ENCODE results near the gene VEPH1.

Gene VEPH1

GRCh38 chr3:157362348-157362747 is 140.9 kb downstream of the VEPH1 start:
- no peak for TF ChIP-seq SPI1 (IDR thresholded peaks at IDR 0.05; ENCODE audit: borderline replicate concordance, low read depth)
- no peak for TF ChIP-seq POLR2AphosphoS5 (IDR thresholded peaks at IDR 0.05; ENCODE audit: low read depth)
- TF ChIP-seq, protein P1, sequence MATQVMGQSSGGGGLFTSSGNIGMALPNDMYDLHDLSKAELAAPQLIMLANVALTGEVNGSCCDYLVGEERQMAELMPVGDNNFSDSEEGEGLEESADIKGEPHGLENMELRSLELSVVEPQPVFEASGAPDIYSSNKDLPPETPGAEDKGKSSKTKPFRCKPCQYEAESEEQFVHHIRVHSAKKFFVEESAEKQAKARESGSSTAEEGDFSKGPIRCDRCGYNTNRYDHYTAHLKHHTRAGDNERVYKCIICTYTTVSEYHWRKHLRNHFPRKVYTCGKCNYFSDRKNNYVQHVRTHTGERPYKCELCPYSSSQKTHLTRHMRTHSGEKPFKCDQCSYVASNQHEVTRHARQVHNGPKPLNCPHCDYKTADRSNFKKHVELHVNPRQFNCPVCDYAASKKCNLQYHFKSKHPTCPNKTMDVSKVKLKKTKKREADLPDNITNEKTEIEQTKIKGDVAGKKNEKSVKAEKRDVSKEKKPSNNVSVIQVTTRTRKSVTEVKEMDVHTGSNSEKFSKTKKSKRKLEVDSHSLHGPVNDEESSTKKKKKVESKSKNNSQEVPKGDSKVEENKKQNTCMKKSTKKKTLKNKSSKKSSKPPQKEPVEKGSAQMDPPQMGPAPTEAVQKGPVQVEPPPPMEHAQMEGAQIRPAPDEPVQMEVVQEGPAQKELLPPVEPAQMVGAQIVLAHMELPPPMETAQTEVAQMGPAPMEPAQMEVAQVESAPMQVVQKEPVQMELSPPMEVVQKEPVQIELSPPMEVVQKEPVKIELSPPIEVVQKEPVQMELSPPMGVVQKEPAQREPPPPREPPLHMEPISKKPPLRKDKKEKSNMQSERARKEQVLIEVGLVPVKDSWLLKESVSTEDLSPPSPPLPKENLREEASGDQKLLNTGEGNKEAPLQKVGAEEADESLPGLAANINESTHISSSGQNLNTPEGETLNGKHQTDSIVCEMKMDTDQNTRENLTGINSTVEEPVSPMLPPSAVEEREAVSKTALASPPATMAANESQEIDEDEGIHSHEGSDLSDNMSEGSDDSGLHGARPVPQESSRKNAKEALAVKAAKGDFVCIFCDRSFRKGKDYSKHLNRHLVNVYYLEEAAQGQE (IDR thresholded peaks at IDR 0.05; ENCODE audit: insufficient replicate concordance, low read depth), result no peak
- TF ChIP-seq GABPA (IDR thresholded peaks at IDR 0.05; ENCODE audit: low read depth), result no peak
- TF ChIP-seq, protein P2, sequence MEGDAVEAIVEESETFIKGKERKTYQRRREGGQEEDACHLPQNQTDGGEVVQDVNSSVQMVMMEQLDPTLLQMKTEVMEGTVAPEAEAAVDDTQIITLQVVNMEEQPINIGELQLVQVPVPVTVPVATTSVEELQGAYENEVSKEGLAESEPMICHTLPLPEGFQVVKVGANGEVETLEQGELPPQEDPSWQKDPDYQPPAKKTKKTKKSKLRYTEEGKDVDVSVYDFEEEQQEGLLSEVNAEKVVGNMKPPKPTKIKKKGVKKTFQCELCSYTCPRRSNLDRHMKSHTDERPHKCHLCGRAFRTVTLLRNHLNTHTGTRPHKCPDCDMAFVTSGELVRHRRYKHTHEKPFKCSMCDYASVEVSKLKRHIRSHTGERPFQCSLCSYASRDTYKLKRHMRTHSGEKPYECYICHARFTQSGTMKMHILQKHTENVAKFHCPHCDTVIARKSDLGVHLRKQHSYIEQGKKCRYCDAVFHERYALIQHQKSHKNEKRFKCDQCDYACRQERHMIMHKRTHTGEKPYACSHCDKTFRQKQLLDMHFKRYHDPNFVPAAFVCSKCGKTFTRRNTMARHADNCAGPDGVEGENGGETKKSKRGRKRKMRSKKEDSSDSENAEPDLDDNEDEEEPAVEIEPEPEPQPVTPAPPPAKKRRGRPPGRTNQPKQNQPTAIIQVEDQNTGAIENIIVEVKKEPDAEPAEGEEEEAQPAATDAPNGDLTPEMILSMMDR (IDR thresholded peaks at IDR 0.05; ENCODE audit: insufficient read depth, low read length), result no peak
- no peak for DNase-seq (ENCODE audit: low read depth in 1 of 2, low spot score in 1 of 2)
- Histone ChIP-seq H3K27me3 (ENCODE audit: insufficient read depth, poor library complexity, severe bottlenecking) (no peaks in the 10 kb centered on the region), H3K27ac (replicated peaks) (no peak overlapping the region), H3K4me3 (replicated peaks; ENCODE audit: insufficient read depth, low read length) (no peak overlapping the region)

GRCh38 chr3:157360044-157360443 is 143.2 kb downstream of the VEPH1 start:
- no peaks in the 10 kb centered on the region for H3K27me3 ChIP-seq (ENCODE audit: insufficient read depth, poor library complexity, severe bottlenecking)
- H3K27ac ChIP-seq (replicated peaks), result no peak overlapping the region
- DNase-seq (ENCODE audit: low read depth in 1 of 2, low spot score in 1 of 2), result no peak
- TF ChIP-seq, protein P2 (IDR thresholded peaks at IDR 0.05; ENCODE audit: insufficient read depth, low read length), result no peak
- TF ChIP-seq SPI1 (IDR thresholded peaks at IDR 0.05; ENCODE audit: borderline replicate concordance, low read depth) (no peak), GABPA (IDR thresholded peaks at IDR 0.05; ENCODE audit: low read depth) (no peak), POLR2AphosphoS5 (IDR thresholded peaks at IDR 0.05; ENCODE audit: low read depth) (no peak)
- TF ChIP-seq, protein P1 (IDR thresholded peaks at IDR 0.05; ENCODE audit: insufficient replicate concordance, low read depth), result no peak
- H3K4me3 ChIP-seq (replicated peaks; ENCODE audit: insufficient read depth, low read length), result no peak overlapping the region

DNA sequence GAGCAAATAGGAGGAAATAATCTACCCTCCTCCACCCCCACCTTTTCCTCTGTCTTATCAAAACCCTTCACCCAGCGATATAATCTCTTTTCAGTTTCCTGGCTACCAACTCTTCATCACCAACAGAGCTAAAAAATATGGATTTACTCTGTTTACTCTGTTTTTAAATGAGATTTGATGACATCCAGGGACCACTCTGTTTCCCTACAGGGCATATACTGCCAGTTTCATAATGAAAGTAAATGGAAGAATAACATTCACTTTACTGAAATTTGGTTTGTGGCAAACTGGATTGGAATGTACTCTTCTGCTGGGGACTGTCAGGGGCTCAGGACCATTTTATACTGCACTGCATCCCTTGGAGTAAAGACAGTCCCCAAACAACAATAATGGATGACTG is 146.7 kb downstream of the VEPH1 start:
- TF ChIP-seq SPI1 (IDR thresholded peaks at IDR 0.05; ENCODE audit: borderline replicate concordance, low read depth) (no peak), POLR2AphosphoS5 (IDR thresholded peaks at IDR 0.05; ENCODE audit: low read depth) (no peak), GABPA (IDR thresholded peaks at IDR 0.05; ENCODE audit: low read depth) (no peak)
- TF ChIP-seq, protein P2 (IDR thresholded peaks at IDR 0.05; ENCODE audit: insufficient read depth, low read length), result no peak
- TF ChIP-seq, protein P1 (IDR thresholded peaks at IDR 0.05; ENCODE audit: insufficient replicate concordance, low read depth), result no peak
- H3K4me3 ChIP-seq (replicated peaks; ENCODE audit: insufficient read depth, low read length), result no peak overlapping the region
- H3K27me3 ChIP-seq (ENCODE audit: insufficient read depth, poor library complexity, severe bottlenecking), result no peaks in the 10 kb centered on the region
- H3K27ac ChIP-seq (replicated peaks), result no peak overlapping the region
- DNase-seq (ENCODE audit: low read depth in 1 of 2, low spot score in 1 of 2), result no peak
